Activated CD8-positive, alpha-beta memory T cell treated with anti-CD3 and anti-CD28 coated beads, Interleukin-2, amount 10 ng/mL, durations not matched to agents 7 days and 5 days (primary cell): ENCODE measurements around the gene DCDC2. TPM values are rescaled to one million over a fixed set of nuclear protein-coding genes. Genes with fewer than 3 reads are reported as not detected.
"Not testable (repeated sequence)": the region's sequence is repeated elsewhere in the genome, so short reads cannot be mapped to it uniquely, and the experiment has no call there.

Experiments
- ATAC-seq: fragments of 150-1000 bp; cut with Tn5 transposase; one replicate; pipeline ENCODE4 v1.10.0; 2021; ENCODE audit warnings: moderate library complexity
- CTCF ChIA-PET: fragments of 350-600 bp; sonication (Branson Sonifier 250); formaldehyde crosslinking; loops from one replicate; lab custom pipeline; 2021; ENCODE audit warnings: antibody characterized with exemption; lab: Charles Lee
- DNase-seq: peaks from one replicate; pipeline ENCODE4 v3.0.0-alpha.2; 2020
- H3K27ac Mint-ChIP-seq: one replicate; pipeline ENCODE4 v1.8.0; 2021; ENCODE audit warnings: mild to moderate bottlenecking, mixed read lengths
- H3K27me3 Mint-ChIP-seq: one replicate; pipeline ENCODE4 v1.8.0; 2021; ENCODE audit warnings: mixed read lengths
- H3K36me3 Mint-ChIP-seq: one replicate; pipeline ENCODE4 v1.8.0; 2021; ENCODE audit warnings: mild to moderate bottlenecking, mixed read lengths
- H3K4me1 Mint-ChIP-seq: one replicate; pipeline ENCODE4 v1.8.0; 2021; ENCODE audit warnings: mixed read lengths
- H3K4me3 Mint-ChIP-seq: one replicate; pipeline ENCODE4 v1.8.0; 2021; ENCODE audit warnings: mild to moderate bottlenecking, moderate library complexity, mixed read lengths
- H3K9me3 Mint-ChIP-seq: one replicate; pipeline ENCODE4 v1.8.0; 2022; ENCODE audit warnings: low read depth, mixed read lengths
- total RNA-seq, 2 experiments: library from RNA; stranded (reverse); gene quantifications; one replicate each; pipeline ENCODE4 v1.2.3, GENCODE V29; 2021

DCDC2 gene
- total RNA-seq, 2 experiments from 2014 or later: not detected

GRCh38 chr6:24306038-24306437, 51.8 kb downstream of the DCDC2 start:
- ATAC-seq (no peak), DNase-seq (no peak)
- Mint-ChIP-seq H3K4me3 (no peak overlapping the region), H3K4me1 (no peaks in the 10 kb centered on the region), H3K9me3 (no peaks in the 10 kb centered on the region), H3K27me3 (peaks cover 6% of the 10 kb centered on the region), H3K27ac (no peak overlapping the region), H3K36me3 (no peaks in the 10 kb centered on the region)
- CTCF ChIA-PET: no interaction called here

GRCh38 chr6:24296944-24297343, 60.9 kb downstream of the DCDC2 start:
- Mint-ChIP-seq H3K4me1 (no peaks in the 10 kb centered on the region), H3K36me3 (no peaks in the 10 kb centered on the region), H3K27me3 (peaks cover 8% of the 10 kb centered on the region), H3K4me3 (no peak overlapping the region), H3K27ac (no peak overlapping the region), H3K9me3 (peaks cover 7% of the 10 kb centered on the region)
- no peak for DNase-seq
- CTCF ChIA-PET: no interaction called here
- no peak for ATAC-seq

- H3K4me1 Mint-ChIP-seq, H3K4me3 Mint-ChIP-seq, H3K27me3 Mint-ChIP-seq, H3K27ac Mint-ChIP-seq, H3K9me3 Mint-ChIP-seq, ATAC-seq, CTCF ChIA-PET, DNase-seq, H3K36me3 Mint-ChIP-seq: not testable (repeated sequence)
Observed at GRCh38 chr6:24293852-24294251, 64.0 kb downstream of the DCDC2 start.

- Mint-ChIP-seq H3K36me3 (no peaks in the 10 kb centered on the region), H3K27ac (no peak overlapping the region), H3K27me3 (peaks cover 3% of the 10 kb centered on the region), H3K4me1 (peaks cover 5% of the 10 kb centered on the region), H3K9me3 (no peaks in the 10 kb centered on the region), H3K4me3 (no peak overlapping the region)
- CTCF ChIA-PET: no interaction called here
- no peak for ATAC-seq
- DNase-seq: no peak
Observed at GRCh38 chr6:24287239-24287638, 70.6 kb downstream of the DCDC2 start.

- Mint-ChIP-seq H3K27ac (no peak overlapping the region), H3K27me3 (peaks cover 14% of the 10 kb centered on the region), H3K9me3 (no peaks in the 10 kb centered on the region), H3K36me3 (no peaks in the 10 kb centered on the region), H3K4me1 (peaks cover 5% of the 10 kb centered on the region), H3K4me3 (no peak overlapping the region)
- CTCF ChIA-PET: interaction anchor here (0.9 to 1.9 kb wide), 5 partner anchors 9 to 141 kb away, joined by 4 to 11 read pairs (median 4); partner anchors contain the start of genes DCDC2 and MRS2
- ATAC-seq (no peak), DNase-seq (no peak)
Observed at GRCh38 chr6:24284006-24284405, 73.9 kb downstream of the DCDC2 start.

GRCh38 chr6:24283043-24283985, 74.5 kb downstream of the DCDC2 start:
- H3K27ac Mint-ChIP-seq: no peak overlapping the region
- ATAC-seq (peak; percentile 78), DNase-seq (peak; percentile 55)
- peaks cover 5% of the 10 kb centered on the region for H3K4me1 Mint-ChIP-seq
- H3K9me3 Mint-ChIP-seq: no peaks in the 10 kb centered on the region
- CTCF ChIA-PET: interaction anchor here (0.7 to 1.9 kb wide), 12 partner anchors 9 to 264 kb away, joined by 3 to 11 read pairs (median 4); partner anchors contain the start of genes DCDC2 and MRS2
- H3K36me3 Mint-ChIP-seq: no peaks in the 10 kb centered on the region
- H3K4me3 Mint-ChIP-seq: no peak overlapping the region
- H3K27me3 Mint-ChIP-seq: peaks cover 14% of the 10 kb centered on the region

GRCh38 chr6:24274441-24275083, 83.3 kb downstream of the DCDC2 start:
- no peak overlapping the region for H3K27ac Mint-ChIP-seq
- DNase-seq (no peak), ATAC-seq (no peak)
- H3K36me3 Mint-ChIP-seq: no peaks in the 10 kb centered on the region
- no peaks in the 10 kb centered on the region for H3K4me1 Mint-ChIP-seq
- CTCF ChIA-PET: interaction anchor here (0.7 to 1.3 kb wide), 5 partner anchors 9 to 1788 kb away, joined by 3 to 11 read pairs (median 4); no protein-coding TSS in a partner anchor
- no peaks in the 10 kb centered on the region for H3K9me3 Mint-ChIP-seq
- H3K4me3 Mint-ChIP-seq: no peak overlapping the region
- H3K27me3 Mint-ChIP-seq: peaks cover 10% of the 10 kb centered on the region

- Mint-ChIP-seq H3K27me3 (peaks cover 8% of the 10 kb centered on the region), H3K27ac (no peak overlapping the region), H3K9me3 (no peaks in the 10 kb centered on the region), H3K4me3 (no peak overlapping the region), H3K4me1 (no peaks in the 10 kb centered on the region), H3K36me3 (no peaks in the 10 kb centered on the region)
- CTCF ChIA-PET: no interaction called here
- DNase-seq: no peak
- ATAC-seq: no peak
Observed at GRCh38 chr6:24273096-24273870, 84.6 kb downstream of the DCDC2 start.

- Mint-ChIP-seq H3K27ac (no peak overlapping the region), H3K4me3 (no peak overlapping the region), H3K27me3 (peaks cover 8% of the 10 kb centered on the region), H3K9me3 (no peaks in the 10 kb centered on the region), H3K4me1 (no peaks in the 10 kb centered on the region), H3K36me3 (no peaks in the 10 kb centered on the region)
- DNase-seq: no peak
- CTCF ChIA-PET: no interaction called here
- no peak for ATAC-seq
Observed at GRCh38 chr6:24272553-24272952, 85.3 kb downstream of the DCDC2 start.

- Mint-ChIP-seq H3K4me1 (no peaks in the 10 kb centered on the region), H3K27me3 (peaks cover 8% of the 10 kb centered on the region), H3K4me3 (no peak overlapping the region), H3K9me3 (no peaks in the 10 kb centered on the region), H3K36me3 (no peaks in the 10 kb centered on the region), H3K27ac (no peak overlapping the region)
- no peak for DNase-seq
- CTCF ChIA-PET: no interaction called here
- no peak for ATAC-seq
Observed at GRCh38 chr6:24272148-24272547, 85.7 kb downstream of the DCDC2 start.

DNA sequence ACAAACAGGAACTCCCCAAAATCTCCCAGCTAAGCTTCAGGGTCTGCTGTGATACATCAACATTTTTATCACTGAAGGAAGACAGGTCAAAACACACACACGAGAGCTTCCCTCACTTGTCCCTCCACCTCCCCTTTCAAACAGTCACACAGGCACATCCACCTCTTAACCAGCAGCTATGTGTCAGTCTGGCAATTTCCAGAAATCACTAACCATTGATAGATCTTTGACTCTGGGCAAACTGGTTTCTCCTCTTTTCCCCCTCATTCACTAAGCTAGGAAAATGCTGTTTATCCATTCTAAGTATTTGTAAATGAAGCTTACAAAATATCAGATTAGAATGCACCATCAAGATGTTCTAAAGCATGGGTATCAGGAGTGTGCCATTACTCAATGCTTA, 87.8 kb downstream of the DCDC2 start:
- Mint-ChIP-seq H3K36me3 (no peaks in the 10 kb centered on the region), H3K4me3 (no peak overlapping the region), H3K9me3 (no peaks in the 10 kb centered on the region), H3K4me1 (no peaks in the 10 kb centered on the region), H3K27me3 (peaks cover 10% of the 10 kb centered on the region), H3K27ac (no peak overlapping the region)
- CTCF ChIA-PET: no interaction called here
- no peak for DNase-seq
- ATAC-seq: no peak

- H3K27ac Mint-ChIP-seq, DNase-seq, ATAC-seq, H3K4me1 Mint-ChIP-seq, H3K27me3 Mint-ChIP-seq, CTCF ChIA-PET, H3K36me3 Mint-ChIP-seq, H3K4me3 Mint-ChIP-seq, H3K9me3 Mint-ChIP-seq: not testable (repeated sequence)
Observed at GRCh38 chr6:24258214-24258613, 99.6 kb downstream of the DCDC2 start.

DNA sequence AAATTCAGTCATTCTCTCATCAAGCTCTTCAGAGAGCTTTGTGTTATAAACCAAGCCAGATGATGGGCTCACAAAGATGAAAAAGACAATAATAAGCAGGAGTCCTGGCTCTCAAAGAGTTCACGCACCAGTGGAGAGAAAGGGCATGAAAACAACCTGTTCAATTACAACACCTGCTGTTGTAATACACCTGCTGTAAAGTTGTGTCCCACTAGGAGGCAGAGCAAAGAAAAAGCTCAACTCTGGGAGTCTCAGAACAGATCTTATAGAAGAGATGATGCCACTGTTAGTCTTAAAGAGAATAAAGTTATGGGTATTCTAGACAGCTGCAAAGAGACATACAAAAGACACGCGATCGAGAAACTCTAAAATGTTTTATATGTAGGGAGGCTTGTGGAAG, 100.6 kb downstream of the DCDC2 start:
- CTCF ChIA-PET: interaction anchor here (0.7 kb wide), 1 partner anchor 9 kb away, joined by 4 read pairs; no protein-coding TSS in a partner anchor
- ATAC-seq: no peak
- Mint-ChIP-seq H3K36me3 (no peaks in the 10 kb centered on the region), H3K27me3 (peaks cover 3% of the 10 kb centered on the region), H3K4me1 (peaks cover 1% of the 10 kb centered on the region), H3K9me3 (no peaks in the 10 kb centered on the region), H3K4me3 (no peak overlapping the region), H3K27ac (no peak overlapping the region)
- DNase-seq: no peak
